ENCODE results near the gene MBNL2. TPM values are rescaled to one million over a fixed set of nuclear protein-coding genes. Genes with fewer than 3 reads are reported as not detected.

Gene MBNL2
- total and polyA plus RNA-seq, 2 experiments from 2014 or later = 0.55 to 3.2 TPM

GRCh38 chr13:97387890-97388289 lies 165.8 kb downstream of the MBNL2 start:
- peaks cover 7% of the 10 kb centered on the region for H3K9me2 ChIP-seq (ENCODE audit: insufficient read depth)
- no peak overlapping the region for H3K27ac Mint-ChIP-seq
- DNase-seq (ENCODE audit: low spot score) (no peak), ATAC-seq (no peak)
- H3K9me3 Mint-ChIP-seq = no peaks in the 10 kb centered on the region; the same call in 2 of the 3 replicates
- no peaks in the 10 kb centered on the region for H3K36me3 Mint-ChIP-seq (ENCODE audit: low read depth)
- no peaks in the 10 kb centered on the region for H3K4me1 Mint-ChIP-seq
- H2AFZ ChIP-seq = no peak overlapping the region
- H3K4me3 ChIP-seq = no peak overlapping the region
- no peaks in the 10 kb centered on the region for H3K27me3 Mint-ChIP-seq (ENCODE audit: insufficient read depth, low read depth, poor library complexity)
- no peaks in the 10 kb centered on the region for H3F3A ChIP-seq (replicated peaks; ENCODE audit: low read depth)
- no peak overlapping the region for H3K27ac ChIP-seq (ENCODE audit: low read depth)
- no peaks in the 10 kb centered on the region for H3K79me2 ChIP-seq (replicated peaks; ENCODE audit: insufficient read depth)
- no peak for TF ChIP-seq ZNF462 (CRISPR knock-in tag; IDR thresholded peaks at IDR 0.05)
- no peak for TF ChIP-seq EZH2 (IDR thresholded peaks at IDR 0.05; ENCODE audit: low read depth, unreplicated experiment)
- TF ChIP-seq EZH2phosphoT487 (IDR thresholded peaks at IDR 0.05; ENCODE audit: unreplicated experiment) = no peak
- no peak for TF ChIP-seq CREB1 (CRISPR knock-in tag; IDR thresholded peaks at IDR 0.05; ENCODE audit: low read depth)
- no peak for TF ChIP-seq POLR2AphosphoS5 (IDR thresholded peaks at IDR 0.05; ENCODE audit: low read depth)
- TF ChIP-seq STAT1 (IDR thresholded peaks at IDR 0.05; ENCODE audit: unreplicated experiment) = no peak
- TF ChIP-seq ETS1 (IDR thresholded peaks at IDR 0.05) = no peak
- TF ChIP-seq JUNB (IDR thresholded peaks at IDR 0.05; ENCODE audit: unreplicated experiment) = no peak
- TF ChIP-seq CTCF (conservative IDR thresholded peaks at IDR 0.05; ENCODE audit: low read depth in 2 of 2) = no peak
- no peak for TF ChIP-seq ZNF331 (CRISPR knock-in tag; IDR thresholded peaks at IDR 0.05; ENCODE audit: low read depth)
- no peak for TF ChIP-seq REST (IDR thresholded peaks at IDR 0.05; ENCODE audit: unreplicated experiment)
- no peak for TF ChIP-seq NANOG (IDR thresholded peaks at IDR 0.05; ENCODE audit: borderline replicate concordance)
- H3K27me3 ChIP-seq (ENCODE audit: insufficient read depth) = no peaks in the 10 kb centered on the region
- no peaks in the 10 kb centered on the region for H3K36me3 ChIP-seq (ENCODE audit: insufficient read depth)
- H4K20me1 ChIP-seq (replicated peaks; ENCODE audit: insufficient read depth) = no peaks in the 10 kb centered on the region
- peaks cover 4% of the 10 kb centered on the region; the same call in 1 of the 2 replicates for H3K4me1 ChIP-seq (ENCODE audit: insufficient read depth)
- H3K4me2 ChIP-seq = no peak overlapping the region
- no peak overlapping the region for H3K4me3 Mint-ChIP-seq
